ENCODE data around the gene CCNC.

Gene CCNC

GRCh38 chr6:99568103-99568933 lies at the start of gene CCNC:
TSS of gene CCNC (minus strand) at chr6:99568660. CDS start at chr6:99568527, 133 bp downstream.
- DNase-seq = peak; percentile 89

GRCh38 chr6:99617131-99617530 lies 48.7 kb upstream of the CCNC start:
- no peak for DNase-seq

GRCh38 chr6:99614430-99615186 lies 46.1 kb upstream of the CCNC start:
- no peak for DNase-seq

- no peak for DNase-seq
Observed at GRCh38 chr6:99613705-99614429, 45.4 kb upstream of the CCNC start.

- DNase-seq = no peak
Observed at GRCh38 chr6:99613409-99613704, 44.9 kb upstream of the CCNC start.

GRCh38 chr6:99612551-99613408 lies 44.3 kb upstream of the CCNC start:
- DNase-seq = no peak

- DNase-seq = no peak
Observed at GRCh38 chr6:99611148-99611547, 42.7 kb upstream of the CCNC start.

- no peak for DNase-seq
Observed at GRCh38 chr6:99609905-99610489, 41.5 kb upstream of the CCNC start.

- no peak for DNase-seq
Observed at GRCh38 chr6:99608886-99609482, 40.5 kb upstream of the CCNC start.

GRCh38 chr6:99608059-99608885 lies 39.8 kb upstream of the CCNC start:
- DNase-seq = no peak

- no peak for DNase-seq
Observed at GRCh38 chr6:99607416-99608036, 39.1 kb upstream of the CCNC start.

GRCh38 chr6:99606656-99607415 lies 38.4 kb upstream of the CCNC start, which contains the start of gene PRDM13:
TSS of gene PRDM13 (plus strand) at chr6:99606833. CDS start at chr6:99607035, 202 bp downstream.
- no peak for DNase-seq

- DNase-seq = no peak
Observed at GRCh38 chr6:99605911-99606655, 37.6 kb upstream of the CCNC start.

GRCh38 chr6:99605074-99605734 lies 36.7 kb upstream of the CCNC start:
- no peak for DNase-seq

- DNase-seq = no peak
Observed at GRCh38 chr6:99604166-99605073, 36.0 kb upstream of the CCNC start.

GRCh38 chr6:99603421-99604165 lies 35.1 kb upstream of the CCNC start:
- DNase-seq = no peak

All from NCI-H2107 (cell line).